DND-41 (cell line): Measurements from ENCODE around the gene IFIT1.

Experiments used
- ATAC-seq: fragments of 200-7000 bp; cut with Tn5 transposase; 3 replicates; pipeline ENCODE4 v1.9.1; 2021; ENCODE audit warnings: low read depth; ENCODE audit not compliant: insufficient read depth
- DNase-seq: peaks from one replicate; pipeline ENCODE4 v3.0.0-alpha.2; 2020
- H2AFZ ChIP-seq: 2 replicates; pipeline ENCODE4 v1.6.0; 2012; ENCODE audit warnings: low read depth, low read length
- H3K27ac ChIP-seq: 2 replicates; pipeline ENCODE4 v1.5.1; 2012; ENCODE audit warnings: low read length, inconsistent platforms
- H3K27me3 ChIP-seq: fragments of 200-600 bp; sonication (generic); 2 replicates; pipeline ENCODE4 v1.6.0; 2012; ENCODE audit warnings: low read length, mild to moderate bottlenecking, inconsistent platforms; ENCODE audit not compliant: insufficient read depth, poor library complexity
- H3K36me3 ChIP-seq: 2 replicates; pipeline ENCODE4 v1.5.1; 2012; ENCODE audit warnings: low read length, inconsistent platforms; ENCODE audit not compliant: insufficient read depth
- H3K4me1 ChIP-seq: 2 replicates; pipeline ENCODE4 v1.5.1; 2012; ENCODE audit warnings: mild to moderate bottlenecking, low read length; ENCODE audit not compliant: insufficient read depth
- H3K4me2 ChIP-seq: 2 replicates; pipeline ENCODE4 v1.6.0; 2012; ENCODE audit warnings: mild to moderate bottlenecking, moderate library complexity, low read length, inconsistent platforms; ENCODE audit not compliant: insufficient read depth
- H3K4me3 ChIP-seq, 2 experiments: fragments of 200-600 bp in 1 of 2; shearing (Covaris generic) in 1 of 2; 2 replicates each; pipeline ENCODE4 v1.5.1; 2012 to 2016; ENCODE audit warnings: inconsistent platforms in 2 of 2, low read length in 2 of 2, mild to moderate bottlenecking in 2 of 2, low read depth in 1 of 2, moderate library complexity in 1 of 2
- H3K79me2 ChIP-seq: 2 replicates; pipeline ENCODE4 v1.6.0; 2012; ENCODE audit warnings: low read length, inconsistent platforms; ENCODE audit not compliant: insufficient read depth
- H3K9ac ChIP-seq: 2 replicates; pipeline ENCODE4 v1.6.0; 2012; ENCODE audit warnings: low read depth, mild to moderate bottlenecking, inconsistent platforms, low read length, moderate library complexity
- H3K9me3 ChIP-seq: 2 replicates; pipeline ENCODE4 v1.5.1; 2012; ENCODE audit warnings: low read length, moderate library complexity, mild to moderate bottlenecking, inconsistent platforms; ENCODE audit not compliant: insufficient read depth, severe bottlenecking
- H4K20me1 ChIP-seq: 2 replicates; pipeline ENCODE4 v1.6.0; 2012; ENCODE audit warnings: low read length; ENCODE audit not compliant: insufficient read depth
- EZH2 ChIP-seq: IDR thresholded peaks from 3 replicates; pipeline ENCODE4 v1.6.1; 2012; ENCODE audit warnings: borderline replicate concordance, low read depth, mild to moderate bottlenecking, moderate library complexity, low read length, inconsistent platforms; ENCODE audit not compliant: severe bottlenecking
- TF ChIP-seq, protein P1 (sequence below): IDR thresholded peaks from 2 replicates; pipeline ENCODE4 v1.5.1; 2012; ENCODE audit warnings: borderline replicate concordance, low read length, moderate library complexity, mild to moderate bottlenecking; ENCODE audit not compliant: poor library complexity, severe bottlenecking; ENCODE audit errors: extremely low read depth

Gene IFIT1

DNA sequence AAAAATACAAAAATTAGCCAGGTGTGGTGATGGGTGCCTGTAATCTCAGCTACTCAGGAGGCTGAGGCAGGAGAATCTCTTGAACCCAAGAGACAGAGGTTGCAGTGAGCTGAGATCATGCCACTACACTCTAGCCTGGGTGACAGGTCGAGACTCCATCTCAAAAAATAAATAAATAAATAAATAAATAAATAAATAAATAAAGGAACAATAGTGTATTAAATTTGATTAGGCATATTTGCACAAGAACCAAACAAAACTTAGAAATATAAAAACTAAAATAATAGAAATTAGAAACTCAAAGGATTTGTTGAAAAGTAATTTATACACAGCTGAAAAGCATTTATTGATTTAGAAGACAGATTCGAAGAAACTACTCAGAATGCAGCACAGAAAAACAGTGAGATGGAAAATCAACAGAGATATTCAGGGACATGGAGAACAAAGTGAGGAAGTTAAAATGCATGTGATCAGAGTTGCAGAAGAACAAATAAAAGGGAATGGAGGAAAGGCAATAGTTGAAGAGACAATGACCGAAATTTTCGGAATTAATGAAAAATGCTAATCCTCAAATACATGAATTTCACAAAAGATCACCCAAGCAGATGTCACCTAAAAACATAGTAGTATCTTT lies 46.9 kb upstream of the IFIT1 start:
- DNase-seq (no peak), ATAC-seq (no peak)
- Histone ChIP-seq H3K27ac (no peak overlapping the region), H3K9ac (no peak overlapping the region), H3K4me2 (no peak overlapping the region), H3K36me3 (no peaks in the 10 kb centered on the region), H4K20me1 (no peaks in the 10 kb centered on the region), H3K4me1 (no peaks in the 10 kb centered on the region), H3K4me3 (no peak overlapping the region), H3K9me3 (no peaks in the 10 kb centered on the region), H2AFZ (no peak overlapping the region), H3K27me3 (no peaks in the 10 kb centered on the region), H3K79me2 (no peaks in the 10 kb centered on the region)
- no peak for TF ChIP-seq EZH2
- TF ChIP-seq, protein P1, sequence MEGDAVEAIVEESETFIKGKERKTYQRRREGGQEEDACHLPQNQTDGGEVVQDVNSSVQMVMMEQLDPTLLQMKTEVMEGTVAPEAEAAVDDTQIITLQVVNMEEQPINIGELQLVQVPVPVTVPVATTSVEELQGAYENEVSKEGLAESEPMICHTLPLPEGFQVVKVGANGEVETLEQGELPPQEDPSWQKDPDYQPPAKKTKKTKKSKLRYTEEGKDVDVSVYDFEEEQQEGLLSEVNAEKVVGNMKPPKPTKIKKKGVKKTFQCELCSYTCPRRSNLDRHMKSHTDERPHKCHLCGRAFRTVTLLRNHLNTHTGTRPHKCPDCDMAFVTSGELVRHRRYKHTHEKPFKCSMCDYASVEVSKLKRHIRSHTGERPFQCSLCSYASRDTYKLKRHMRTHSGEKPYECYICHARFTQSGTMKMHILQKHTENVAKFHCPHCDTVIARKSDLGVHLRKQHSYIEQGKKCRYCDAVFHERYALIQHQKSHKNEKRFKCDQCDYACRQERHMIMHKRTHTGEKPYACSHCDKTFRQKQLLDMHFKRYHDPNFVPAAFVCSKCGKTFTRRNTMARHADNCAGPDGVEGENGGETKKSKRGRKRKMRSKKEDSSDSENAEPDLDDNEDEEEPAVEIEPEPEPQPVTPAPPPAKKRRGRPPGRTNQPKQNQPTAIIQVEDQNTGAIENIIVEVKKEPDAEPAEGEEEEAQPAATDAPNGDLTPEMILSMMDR = no peak

DNA sequence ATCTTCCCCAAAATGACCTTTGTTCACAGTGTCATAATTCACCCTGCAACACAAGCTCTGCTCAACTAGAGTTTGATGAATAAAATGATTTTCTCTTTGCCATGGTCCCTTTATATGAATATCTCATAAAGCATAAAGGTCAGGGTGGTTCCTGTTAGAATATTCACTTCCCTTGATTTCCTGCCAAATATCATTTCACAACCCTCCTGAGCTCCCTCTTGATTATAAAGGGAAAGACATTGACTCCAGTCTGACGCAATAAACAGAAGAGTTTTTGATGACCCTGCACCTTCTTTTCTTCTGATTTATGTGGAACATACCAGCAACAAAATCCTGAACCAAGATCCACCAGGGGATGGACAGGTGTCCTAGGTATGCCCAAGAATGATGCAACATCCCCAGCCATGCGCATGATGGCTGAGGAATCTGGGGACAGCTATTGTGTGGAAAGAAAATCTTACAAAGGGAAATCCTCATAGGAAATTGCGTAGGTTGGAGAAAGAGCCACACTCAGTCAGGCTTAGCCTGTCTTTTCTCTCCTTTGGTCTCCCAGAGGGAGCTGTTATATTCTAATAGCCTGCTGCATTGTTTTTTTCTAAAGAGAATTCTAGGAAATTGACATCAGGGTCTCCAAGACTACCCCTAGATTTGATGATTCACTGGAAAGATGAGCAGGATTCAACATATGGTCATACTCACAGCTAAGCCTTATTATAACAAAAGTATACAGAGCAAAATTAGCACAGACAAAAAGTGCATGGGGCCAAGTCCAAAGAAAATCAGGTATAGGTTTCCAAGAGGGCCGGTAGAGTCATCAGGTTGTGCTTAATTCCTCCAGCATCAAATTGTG lies 45.8 kb upstream of the IFIT1 start:
- H3K4me2 ChIP-seq = no peak overlapping the region
- H4K20me1 ChIP-seq = no peaks in the 10 kb centered on the region
- no peaks in the 10 kb centered on the region for H3K27me3 ChIP-seq
- H3K27ac ChIP-seq = no peak overlapping the region
- DNase-seq (no peak), ATAC-seq (no peak)
- H3K9ac ChIP-seq = no peak overlapping the region
- no peaks in the 10 kb centered on the region for H3K9me3 ChIP-seq
- no peak for TF ChIP-seq EZH2
- H2AFZ ChIP-seq = no peak overlapping the region
- no peaks in the 10 kb centered on the region for H3K79me2 ChIP-seq
- no peaks in the 10 kb centered on the region for H3K4me1 ChIP-seq
- no peaks in the 10 kb centered on the region for H3K36me3 ChIP-seq
- H3K4me3 ChIP-seq = no peak overlapping the region

DNA sequence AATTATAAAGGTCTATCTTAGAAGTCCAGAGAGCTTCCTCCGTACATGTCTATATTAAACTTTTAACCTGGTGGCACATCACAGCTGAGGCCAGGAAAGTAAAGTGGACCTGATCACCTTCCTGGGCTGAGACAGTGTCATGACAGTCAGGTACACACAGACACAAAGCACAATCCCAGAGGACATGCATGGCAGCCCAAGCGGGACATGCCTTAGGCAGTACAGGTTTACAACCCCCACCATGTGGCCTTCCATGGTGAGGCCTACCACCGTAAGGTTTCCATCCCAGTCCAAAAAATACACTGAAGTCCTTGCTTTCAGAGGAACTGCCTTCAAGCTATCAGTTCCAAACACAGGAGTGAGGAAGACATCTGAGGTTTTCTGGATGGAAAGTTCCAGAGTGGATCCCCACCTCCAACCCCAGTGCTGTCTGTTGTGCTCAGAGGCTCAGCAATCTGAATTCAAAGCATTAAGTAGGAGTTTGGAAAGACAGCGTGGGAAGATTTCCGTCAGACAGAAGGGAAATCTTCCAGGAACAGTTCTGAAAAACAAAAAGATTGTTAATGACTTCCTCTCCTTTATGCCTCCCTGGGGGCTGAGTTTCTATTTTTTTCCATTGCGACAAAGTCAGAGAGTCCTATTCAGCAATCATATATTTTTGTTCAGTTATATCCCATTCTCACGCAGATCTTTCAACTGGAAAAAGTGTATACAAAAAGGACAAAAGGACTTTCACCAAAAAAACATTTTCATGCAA lies 44.5 kb upstream of the IFIT1 start:
- no peak for ATAC-seq

More for the DNA sequence above, 44.5 kb upstream of the IFIT1 start:
- Histone ChIP-seq H3K4me1 (no peaks in the 10 kb centered on the region), H3K27me3 (no peaks in the 10 kb centered on the region), H2AFZ (no peak overlapping the region), H3K9me3 (no peaks in the 10 kb centered on the region), H3K9ac (no peak overlapping the region), H4K20me1 (no peaks in the 10 kb centered on the region), H3K27ac (no peak overlapping the region), H3K36me3 (no peaks in the 10 kb centered on the region), H3K4me3 (no peak overlapping the region), H3K4me2 (no peak overlapping the region), H3K79me2 (no peaks in the 10 kb centered on the region)
- no peak for TF ChIP-seq EZH2
- TF ChIP-seq, protein P1 = no peak
- DNase-seq = no peak
